H1 (cell line): ENCODE data around the gene NR2C2. TPM values are rescaled to one million over a fixed set of nuclear protein-coding genes. Genes with fewer than 3 reads are reported as not detected.
A peak's percentile ranks its signal among the peaks of the same experiment; 100 is the strongest.

Source experiments
- CTCF ChIA-PET: fragments of 300-600 bp; sonication (Branson Sonifier 250); formaldehyde crosslinking; loops from one replicate; lab custom pipeline; 2021; ENCODE audit not compliant: partially characterized antibody; lab: Charles Lee
- POLR2A ChIA-PET: fragments of 300-600 bp; sonication (Branson Sonifier 250); formaldehyde crosslinking; loops from one replicate; lab custom pipeline; 2021; ENCODE audit warnings: inconsistent platforms; ENCODE audit not compliant: partially characterized antibody; lab: Charles Lee
- DNase-seq, 2 experiments: peaks; one replicate each; pipeline versions ENCODE4 v3.0.0 to v3.0.0-alpha.2; 2010 to 2022; ENCODE audit warnings: low spot score in 2 of 2, low read depth in 1 of 2, mixed read lengths in 1 of 2
- FAIRE-seq: peaks from 2 replicates; lab custom pipeline; 2011; peaks lifted over from hg19 to GRCh38; lab: Jason Lieb, UNC
- H2AFZ ChIP-seq: 2 replicates; pipeline ENCODE4 v1.8.1; 2012; ENCODE audit warnings: low read length, inconsistent platforms
- H2AK5ac ChIP-seq: 2 replicates; pipeline ENCODE4 v1.6.1; 2013; ENCODE audit warnings: low read depth, low read length
- H2BK120ac ChIP-seq: replicated peaks from 2 replicates; pipeline ENCODE3; 2013; ENCODE audit warnings: low read depth, low read length, inconsistent platforms
- H2BK12ac ChIP-seq: 2 replicates; pipeline ENCODE4 v1.6.1; 2013; ENCODE audit warnings: low read depth, low read length
- H2BK15ac ChIP-seq: 2 replicates; pipeline ENCODE4 v1.6.1; 2013; ENCODE audit warnings: low read length
- H2BK20ac ChIP-seq: 2 replicates; pipeline ENCODE4 v1.6.1; 2013; ENCODE audit warnings: low read length
- H2BK5ac ChIP-seq: 2 replicates; pipeline ENCODE4 v1.6.1; 2013; ENCODE audit warnings: low read depth, low read length
- H3K14ac ChIP-seq: 2 replicates; pipeline ENCODE4 v1.6.1; 2013; ENCODE audit warnings: inconsistent platforms; ENCODE audit not compliant: insufficient read length
- H3K18ac ChIP-seq: 2 replicates; pipeline ENCODE4 v1.6.1; 2013; ENCODE audit warnings: low read length; ENCODE audit errors: extremely low read depth
- H3K23ac ChIP-seq: 2 replicates; pipeline ENCODE4 v1.6.1; 2013; ENCODE audit warnings: inconsistent platforms; ENCODE audit not compliant: insufficient read length
- H3K23me2 ChIP-seq: 2 replicates; pipeline ENCODE4 v1.6.1; 2013; ENCODE audit warnings: low read depth, low read length
- H3K27ac ChIP-seq: 2 replicates; pipeline ENCODE4 v1.6.1; 2011; ENCODE audit warnings: low read depth, low read length, inconsistent platforms
- H3K27me3 ChIP-seq, 4 experiments: replicated peaks in 1 of 4; 1 replicate in 1 of 4; 2 replicates in 3 of 4; pipeline versions ENCODE4 v1.6.1 to v1.8.1; 2011 to 2013; ENCODE audit warnings: low read length in 3 of 4, mild to moderate bottlenecking in 3 of 4, inconsistent platforms in 2 of 4, mixed read lengths in 2 of 4, moderate library complexity in 1 of 4; ENCODE audit not compliant: control insufficient read depth in 3 of 4, insufficient read depth in 3 of 4; ENCODE audit errors: extremely low read depth in 1 of 4
- H3K36me3 ChIP-seq, 4 experiments: 2 replicates each; pipeline versions ENCODE4 v1.6.1 to v1.8.1; 2011 to 2013; ENCODE audit warnings: mild to moderate bottlenecking in 4 of 4, low read length in 3 of 4, moderate library complexity in 2 of 4, control low read depth in 1 of 4, inconsistent platforms in 1 of 4; ENCODE audit not compliant: insufficient read depth in 4 of 4, control insufficient read depth in 2 of 4
- H3K4ac ChIP-seq: replicated peaks from 2 replicates; pipeline ENCODE3; 2013; ENCODE audit warnings: low read length, low read depth, mixed read lengths, inconsistent platforms; ENCODE audit not compliant: insufficient read length
- H3K4me1 ChIP-seq, 4 experiments: replicated peaks in 1 of 4; 1 replicate in 1 of 4; 2 replicates in 3 of 4; pipeline versions ENCODE4 v1.6.1 to v1.8.1; 2011 to 2013; ENCODE audit warnings: low read length in 3 of 4, inconsistent platforms in 2 of 4, mixed read lengths in 1 of 4; ENCODE audit not compliant: insufficient read depth in 4 of 4, control insufficient read depth in 3 of 4
- H3K4me2 ChIP-seq, 2 experiments: 2 replicates each; pipeline versions ENCODE4 v1.6.1 to v1.8.1; 2011 to 2013; ENCODE audit warnings: low read depth in 2 of 2, low read length in 2 of 2, control low read depth in 1 of 2, inconsistent platforms in 1 of 2, mild to moderate bottlenecking in 1 of 2; ENCODE audit not compliant: insufficient read depth in 1 of 2
- H3K4me3 ChIP-seq, 4 experiments: fragments of 200-600, 300-600 bp in 1 of 4; sonication (generic), shearing (Covaris generic), sonication (Bioruptor Twin) in 1 of 4; 2 replicates each; pipeline versions ENCODE4 v1.5.1 to v1.8.1; 2011 to 2016; ENCODE audit warnings: low read length in 4 of 4, low read depth in 3 of 4, control low read depth in 2 of 4, inconsistent platforms in 2 of 4, mild to moderate bottlenecking in 2 of 4, mixed read lengths in 1 of 4, moderate library complexity in 1 of 4; ENCODE audit not compliant: insufficient read depth in 2 of 4; ENCODE audit errors: extremely low read depth in 1 of 4
- H3K56ac ChIP-seq: replicated peaks from 2 replicates; pipeline ENCODE3; 2013; ENCODE audit warnings: low read depth, mild to moderate bottlenecking, mixed read lengths, low read length, inconsistent platforms; ENCODE audit not compliant: insufficient read length
- H3K79me1 ChIP-seq: 2 replicates; pipeline ENCODE4 v1.6.1; 2013; ENCODE audit warnings: low read depth, low read length, control low read depth
- H3K79me2 ChIP-seq, 2 experiments: 2 replicates each; pipeline versions ENCODE4 v1.6.1 to v1.8.1; 2012 to 2013; ENCODE audit warnings: low read length in 2 of 2, mild to moderate bottlenecking in 2 of 2, inconsistent platforms in 1 of 2; ENCODE audit not compliant: insufficient read depth in 2 of 2, control insufficient read depth in 1 of 2
- H3K9ac ChIP-seq, 4 experiments: replicated peaks in 1 of 4; 1 replicate in 1 of 4; 2 replicates in 3 of 4; pipeline versions ENCODE4 v1.6.1 to v1.8.1; 2011 to 2013; ENCODE audit warnings: low read depth in 3 of 4, low read length in 3 of 4, control low read depth in 2 of 4, mild to moderate bottlenecking in 2 of 4, moderate library complexity in 2 of 4, inconsistent platforms in 1 of 4; ENCODE audit errors: extremely low read depth in 1 of 4
- H3K9me3 ChIP-seq, 2 experiments: 2 replicates each; pipeline versions ENCODE4 v1.6.1 to v1.8.1; 2012 to 2013; ENCODE audit warnings: mild to moderate bottlenecking in 2 of 2, moderate library complexity in 2 of 2, control low read depth in 1 of 2, inconsistent platforms in 1 of 2, low read depth in 1 of 2, low read length in 1 of 2, mixed read lengths in 1 of 2; ENCODE audit not compliant: insufficient read depth in 2 of 2
- H4K20me1 ChIP-seq, 2 experiments: replicated peaks in 1 of 2; 2 replicates each; pipeline versions ENCODE3 to v1.8.1; 2011 to 2013; ENCODE audit warnings: inconsistent platforms in 2 of 2, low read length in 2 of 2, mild to moderate bottlenecking in 1 of 2; ENCODE audit not compliant: insufficient read depth in 2 of 2, control insufficient read depth in 1 of 2
- H4K5ac ChIP-seq: 2 replicates; pipeline ENCODE4 v1.6.1; 2013; ENCODE audit warnings: low read length, low read depth, mixed read lengths, inconsistent platforms; ENCODE audit not compliant: insufficient read length
- H4K8ac ChIP-seq: 2 replicates; pipeline ENCODE4 v1.8.0; 2013; ENCODE audit warnings: mild to moderate bottlenecking, moderate library complexity, low read length, inconsistent platforms; ENCODE audit not compliant: insufficient read depth; ENCODE audit errors: extremely low read depth
- H4K91ac ChIP-seq: replicated peaks from 2 replicates; pipeline ENCODE3; 2013; ENCODE audit warnings: low read length, mixed read lengths, inconsistent platforms; ENCODE audit not compliant: insufficient read length
- BACH1 ChIP-seq: IDR thresholded peaks from 2 replicates; pipeline ENCODE4 v1.6.1; 2012; ENCODE audit warnings: low read length, improper control_type of control experiment
- BCL11A ChIP-seq, 2 experiments: IDR thresholded peaks; one replicate each; pipeline ENCODE4 v1.6.1; 2011; ENCODE audit warnings: low read depth in 2 of 2, low read length in 2 of 2, mild to moderate bottlenecking in 2 of 2
- CREB1 ChIP-seq: IDR thresholded peaks from 2 replicates; pipeline ENCODE4 v1.6.1; 2012; ENCODE audit warnings: inconsistent platforms
- E2F6 ChIP-seq: IDR thresholded peaks from 2 replicates; pipeline ENCODE4 v1.6.1; 2012; ENCODE audit warnings: inconsistent platforms
- EP300 ChIP-seq, 2 experiments: IDR thresholded peaks; 1 replicate in 1 of 2; 2 replicates in 1 of 2; pipeline ENCODE4 v1.6.1; 2011 to 2012; ENCODE audit warnings: low read depth in 2 of 2, low read length in 2 of 2, mild to moderate bottlenecking in 2 of 2, borderline replicate concordance in 1 of 2, inconsistent platforms in 1 of 2, moderate library complexity in 1 of 2
- GABPA ChIP-seq: IDR thresholded peaks from 2 replicates; pipeline ENCODE4 v1.6.1; 2011; ENCODE audit warnings: mild to moderate bottlenecking, low read length, moderate library complexity, borderline replicate concordance; ENCODE audit not compliant: insufficient read depth
- HDAC6 ChIP-seq: IDR thresholded peaks from one replicate; pipeline ENCODE4 v1.7.1; 2012; ENCODE audit warnings: low read depth, mild to moderate bottlenecking, inconsistent platforms, low read length, moderate library complexity
- JUN ChIP-seq: IDR thresholded peaks from 2 replicates; pipeline ENCODE4 v1.6.1; 2011; ENCODE audit warnings: low read depth, mild to moderate bottlenecking, improper control_type of control experiment, low read length
- MAFK ChIP-seq: IDR thresholded peaks from 2 replicates; pipeline ENCODE4 v1.6.1; 2012; ENCODE audit warnings: low read depth, mild to moderate bottlenecking, improper control_type of control experiment, low read length
- RBBP5 ChIP-seq: IDR thresholded peaks from 2 replicates; pipeline ENCODE4 v1.7.1; 2012; ENCODE audit warnings: low read depth, mild to moderate bottlenecking, inconsistent platforms, low read length, moderate library complexity, borderline replicate concordance
- ZNF274 ChIP-seq: IDR thresholded peaks from 2 replicates; pipeline ENCODE4 v1.7.0; 2012; ENCODE audit warnings: low read length, borderline replicate concordance; ENCODE audit errors: extremely low read depth
- whole genome bisulfite sequencing, 2 experiments: shearing (Covaris generic) in 1 of 2; methylation state at CpG; one replicate each; pipeline versions ENCODE4 v1.1.6 to v1.1.7; 2013 to 2015; ENCODE audit warnings: low lambda C conversion rate in 2 of 2, mixed read lengths in 2 of 2, inconsistent platforms in 1 of 2, low coverage in 1 of 2, missing lambda C conversion rate in 1 of 2; ENCODE audit not compliant: insufficient replicate concordance in 2 of 2, insufficient coverage in 1 of 2, insufficient read length in 1 of 2; ENCODE audit errors: extremely low coverage in 1 of 2, missing lambda C conversion rate in 1 of 2; 5-methylcytosine and 5-hydroxymethylcytosine counted together
- polyA plus RNA-seq, 7 experiments: library from polyadenylated mRNA; depleted of rRNA in 3 of 7; stranded (reverse) in 5 of 7; unstranded in 2 of 7; fragments of >200 nt in 5 of 7; fragments of 200-250 nt in 2 of 7; gene quantifications; 1 replicate in 5 of 7; 2 replicates in 1 of 7; 4 replicates in 1 of 7; pipeline versions ENCODE4 v1.2.1 to v1.2.3, GENCODE V29; 2011 to 2013; ENCODE audit warnings: missing spikeins in 2 of 7, mixed read lengths in 2 of 7
- total RNA-seq: library from RNA; stranded (reverse); fragmentation: NEBNext Ultra II Directional; extraction: Animal tissue kit (Norgen Biotek cat#: 25700); gene quantifications from 2 replicates; pipeline ENCODE4 v1.2.1, GENCODE V29; 2021

The NR2C2 gene
- total and polyA plus RNA-seq, 2 of the 8 experiments (the other 6 are each of a cell fraction or from before 2014, with no cell fraction given): 16.6 to 44.4 TPM

GRCh38 chr3:14921034-14921616 lies 26.3 kb upstream of the NR2C2 start:
- ChIA-PET CTCF (interaction anchor here (0.7 to 21.0 kb wide), 58 partner anchors 10 to 415 kb away, joined by 3 to 337 read pairs (median 4); partner anchors contain the start of gene C3orf20), POLR2A (interaction anchor here (0.9 to 1.3 kb wide), 3 partner anchors 130 to 247 kb away, joined by 3 to 5 read pairs (median 3); no protein-coding TSS in a partner anchor)
- Histone ChIP-seq H2BK15ac (no peak overlapping the region), H4K8ac (peak overlapping the region; percentile 60), H4K5ac (no peak overlapping the region), H4K20me1 (peaks cover 0 to 2% of the 10 kb centered on the region in 2 experiments), H2BK5ac (no peak overlapping the region; the same call in 1 of the 2 replicates), H2BK20ac (no peak overlapping the region), H3K18ac (no peak overlapping the region), H3K4me1 (peaks cover 0 to 9% (median 1%) of the 10 kb centered on the region in 4 experiments; a peak in 4 of 7 replicates), H2BK120ac (no peak overlapping the region), H3K14ac (no peak overlapping the region), H3K9ac (no peak overlapping the region), H3K4me3 (no peak overlapping the region), H3K27me3 (no peaks in the 10 kb centered on the region), H3K79me2 (no peaks in the 10 kb centered on the region), H3K56ac (no peak overlapping the region), H2BK12ac (no peak overlapping the region; the same call in 1 of the 2 replicates), H3K9me3 (no peaks in the 10 kb centered on the region), H3K23ac (no peak overlapping the region), H3K36me3 (no peaks in the 10 kb centered on the region), H3K27ac (no peak overlapping the region), H4K91ac (no peak overlapping the region), H3K4ac (no peak overlapping the region), H3K4me2 (no peak overlapping the region), H3K23me2 (no peaks in the 10 kb centered on the region), H2AFZ (0 out of 2 replicates have a peak overlapping the region, but pooled peaks have one; percentile 48), H3K79me1 (no peaks in the 10 kb centered on the region), H2AK5ac (no peak overlapping the region)
- WGBS, 2 experiments: 29% methylated on average over 10 of the region's 10 CpGs; no CpG with 5 or more reads in 1 of the 2 experiments
- FAIRE-seq: peak; percentile 74
- peak; percentile 76 to 95 for DNase-seq
- TF ChIP-seq MAFK: peak; percentile 72; the same call in 1 of the 2 replicates
- peak in 1 of 2 experiments; percentile 22; a peak in 1 of 3 replicates for TF ChIP-seq EP300 (IDR thresholded peaks at IDR 0.05; ENCODE audit: borderline replicate concordance in 1 of 2, low read depth in 2 of 2, low read length in 2 of 2)
- TF ChIP-seq JUN: no peak
- TF ChIP-seq HDAC6: no peak
- peak; percentile 67 for TF ChIP-seq BACH1
- peak; percentile 49; the same call in 1 of the 2 replicates for TF ChIP-seq GABPA
- TF ChIP-seq RBBP5: no peak
- TF ChIP-seq ZNF274: no peak
- TF ChIP-seq BCL11A (IDR thresholded peaks at IDR 0.05; ENCODE audit: low read depth in 2 of 2, low read length in 2 of 2): no peak
- TF ChIP-seq CREB1: peak; percentile 30; the same call in 1 of the 2 replicates
- peak; percentile 30; the same call in 1 of the 2 replicates for TF ChIP-seq E2F6
